Epithelial cell of proximal tubule (primary cell): Measurements from ENCODE around the gene PLAU. TPM values are rescaled to one million over a fixed set of nuclear protein-coding genes. Genes with fewer than 3 reads are reported as not detected.
"Not testable (repeated sequence)": the region's sequence is repeated elsewhere in the genome, so short reads cannot be mapped to it uniquely, and the experiment has no call there.

Experiments used
- DNase-seq: peaks from one replicate; pipeline ENCODE4 v3.0.0-alpha.2; 2011; ENCODE audit warnings: low read depth
- H3K4me3 ChIP-seq: 2 replicates; pipeline ENCODE4 v1.5.1; 2011; ENCODE audit warnings: low read depth, mild to moderate bottlenecking, low read length
- total RNA-seq: library from RNA; depleted of rRNA; stranded (reverse); fragments of >200 nt; gene quantifications from 2 replicates; pipeline ENCODE4 v1.2.3, GENCODE V29; 2015
- TF ChIP-seq, protein P1 (sequence below): conservative IDR thresholded peaks from 2 replicates; pipeline ENCODE4 v1.5.1; 2012; ENCODE audit warnings: low read depth, mild to moderate bottlenecking, low read length

The PLAU gene
- total RNA-seq, 1 donor from 2014 or later: 970 TPM

DNA sequence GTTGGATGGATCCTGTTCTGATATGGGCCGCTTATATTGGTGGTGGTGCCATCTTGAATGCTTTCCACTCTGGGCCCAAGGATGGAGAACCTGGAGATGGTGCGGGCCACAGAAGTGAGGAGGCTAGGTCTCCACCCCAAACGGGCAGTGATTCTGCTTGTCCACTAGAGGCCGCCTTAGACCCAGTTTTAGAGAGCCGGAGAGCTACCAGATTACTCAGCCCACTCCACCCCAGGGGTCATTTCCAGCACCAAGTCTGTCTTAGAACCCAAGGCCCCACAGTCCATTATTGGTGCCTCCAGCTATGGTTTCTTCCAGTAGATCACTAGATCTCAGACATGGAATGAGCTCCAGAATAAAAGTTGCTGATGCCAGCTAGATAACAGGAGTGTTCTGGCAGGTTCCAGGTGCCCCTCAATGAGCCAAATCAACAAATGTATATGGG lies 24.8 kb upstream of the PLAU start:
- TF ChIP-seq, protein P1, sequence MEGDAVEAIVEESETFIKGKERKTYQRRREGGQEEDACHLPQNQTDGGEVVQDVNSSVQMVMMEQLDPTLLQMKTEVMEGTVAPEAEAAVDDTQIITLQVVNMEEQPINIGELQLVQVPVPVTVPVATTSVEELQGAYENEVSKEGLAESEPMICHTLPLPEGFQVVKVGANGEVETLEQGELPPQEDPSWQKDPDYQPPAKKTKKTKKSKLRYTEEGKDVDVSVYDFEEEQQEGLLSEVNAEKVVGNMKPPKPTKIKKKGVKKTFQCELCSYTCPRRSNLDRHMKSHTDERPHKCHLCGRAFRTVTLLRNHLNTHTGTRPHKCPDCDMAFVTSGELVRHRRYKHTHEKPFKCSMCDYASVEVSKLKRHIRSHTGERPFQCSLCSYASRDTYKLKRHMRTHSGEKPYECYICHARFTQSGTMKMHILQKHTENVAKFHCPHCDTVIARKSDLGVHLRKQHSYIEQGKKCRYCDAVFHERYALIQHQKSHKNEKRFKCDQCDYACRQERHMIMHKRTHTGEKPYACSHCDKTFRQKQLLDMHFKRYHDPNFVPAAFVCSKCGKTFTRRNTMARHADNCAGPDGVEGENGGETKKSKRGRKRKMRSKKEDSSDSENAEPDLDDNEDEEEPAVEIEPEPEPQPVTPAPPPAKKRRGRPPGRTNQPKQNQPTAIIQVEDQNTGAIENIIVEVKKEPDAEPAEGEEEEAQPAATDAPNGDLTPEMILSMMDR: peak; percentile 92
- H3K4me3 ChIP-seq: no peak overlapping the region
- DNase-seq: no peak

DNA sequence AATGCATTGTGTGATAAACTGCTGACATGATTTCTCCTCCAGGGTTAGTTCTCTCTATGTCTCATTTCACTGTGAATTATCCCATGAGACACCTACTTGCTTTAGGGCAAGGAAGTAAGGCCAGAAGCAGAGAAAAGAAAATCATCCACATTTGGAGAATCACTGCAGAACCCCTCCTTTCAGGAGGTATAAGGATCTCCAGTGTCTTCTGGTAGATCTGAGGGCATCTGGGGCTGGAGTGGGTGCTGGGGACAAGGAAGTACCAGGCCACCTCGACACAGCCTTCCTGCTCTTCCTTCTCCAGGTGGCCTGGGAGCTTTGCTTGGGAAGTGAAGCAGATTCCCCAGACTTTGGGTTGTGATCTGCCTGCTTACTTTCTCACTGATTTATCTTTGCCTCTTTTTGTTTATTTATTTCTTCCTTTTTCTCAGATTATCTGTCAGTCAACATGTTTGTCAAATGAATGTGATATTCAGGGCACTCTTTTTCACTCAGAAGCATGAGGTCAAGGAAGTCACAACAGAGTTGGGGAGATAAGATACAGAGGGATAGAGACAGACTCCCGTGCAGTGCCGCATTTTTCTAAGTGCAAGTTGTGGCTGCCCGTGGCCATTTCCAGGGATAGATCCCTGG lies 24.2 kb upstream of the PLAU start:
- no peak for DNase-seq
- H3K4me3 ChIP-seq: no peak overlapping the region
- TF ChIP-seq, protein P1: no peak

DNA sequence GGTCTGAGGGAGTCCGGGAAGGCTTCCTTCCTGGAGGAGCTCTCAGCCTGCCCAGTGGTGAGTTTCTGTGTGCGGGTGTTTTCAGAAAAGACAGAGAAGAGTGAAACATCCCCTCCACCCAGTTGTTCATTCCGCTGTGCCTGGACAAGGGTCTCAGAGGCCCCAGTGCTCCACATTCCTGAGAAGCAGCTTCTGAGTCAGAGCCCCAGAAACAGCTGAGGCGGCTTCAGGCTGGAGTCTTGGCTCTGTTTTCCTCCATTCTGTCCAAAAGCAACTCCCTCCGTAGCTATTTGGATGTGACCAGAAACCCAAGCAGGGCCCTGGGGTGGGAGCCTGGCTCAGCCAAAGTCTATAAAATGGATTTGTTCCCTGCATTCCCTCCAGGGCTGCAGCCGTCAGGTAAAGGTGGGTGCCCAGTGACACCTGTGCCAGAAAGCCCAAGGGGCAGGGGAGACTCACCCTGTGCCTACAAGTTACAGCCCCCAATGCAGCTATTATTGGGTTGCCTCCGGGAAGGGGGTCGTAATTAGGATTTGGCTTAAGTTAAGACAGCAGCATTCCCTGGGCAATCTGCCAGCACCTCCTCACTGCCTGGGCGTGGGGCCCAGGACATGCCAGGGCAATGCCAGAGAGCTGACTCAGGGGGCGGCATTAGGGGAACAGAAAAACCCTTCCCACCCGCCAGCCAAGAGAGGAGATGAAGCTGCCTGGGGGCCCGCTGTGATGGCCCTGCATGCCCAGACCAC lies 23.5 kb upstream of the PLAU start:
- DNase-seq: peak; percentile 77
- H3K4me3 ChIP-seq: peak overlapping the region; percentile 38
- TF ChIP-seq, protein P1: no peak

DNA sequence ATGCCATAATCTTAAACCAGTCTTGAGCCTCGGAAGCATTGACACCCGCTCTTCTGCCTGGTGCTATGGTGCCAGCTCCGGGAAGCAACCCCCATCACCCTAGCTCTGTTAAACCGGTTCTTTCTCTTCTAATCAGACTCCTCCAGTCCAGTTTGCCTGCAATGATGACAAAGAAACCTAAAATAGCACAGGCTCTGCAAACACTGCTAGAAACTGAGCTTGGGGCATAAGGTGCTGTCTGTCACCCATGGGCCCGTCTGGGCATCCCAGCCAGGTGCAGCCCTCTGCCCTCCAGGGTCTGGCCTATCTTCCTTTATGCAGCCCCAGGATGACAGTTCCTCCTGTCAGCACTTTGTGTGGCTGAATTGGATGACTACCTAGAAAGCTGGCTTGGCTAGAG lies 22.4 kb upstream of the PLAU start:
- no peak overlapping the region for H3K4me3 ChIP-seq
- DNase-seq: no peak
- TF ChIP-seq, protein P1: no peak

DNA sequence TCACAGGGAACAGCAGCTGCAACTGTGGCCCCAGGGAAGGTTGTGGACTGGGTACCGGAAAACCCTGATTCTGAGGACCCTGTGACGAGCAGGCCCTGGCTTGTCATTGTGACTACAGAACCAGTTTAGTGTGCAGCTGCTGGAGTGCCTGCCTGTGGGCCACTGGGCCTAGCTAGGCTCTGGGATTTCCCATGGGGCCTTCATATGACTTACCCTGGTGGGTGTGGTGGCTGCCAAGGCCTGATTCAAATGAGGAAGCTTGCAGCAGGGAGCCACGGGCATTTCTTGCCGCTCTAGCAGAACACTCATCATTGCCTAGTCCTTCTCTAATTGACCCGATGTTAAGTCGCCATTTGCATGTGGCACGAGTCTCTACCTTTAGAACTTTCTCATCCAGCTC lies 21.9 kb upstream of the PLAU start:
- TF ChIP-seq, protein P1: no peak
- no peak overlapping the region for H3K4me3 ChIP-seq
- no peak for DNase-seq

DNA sequence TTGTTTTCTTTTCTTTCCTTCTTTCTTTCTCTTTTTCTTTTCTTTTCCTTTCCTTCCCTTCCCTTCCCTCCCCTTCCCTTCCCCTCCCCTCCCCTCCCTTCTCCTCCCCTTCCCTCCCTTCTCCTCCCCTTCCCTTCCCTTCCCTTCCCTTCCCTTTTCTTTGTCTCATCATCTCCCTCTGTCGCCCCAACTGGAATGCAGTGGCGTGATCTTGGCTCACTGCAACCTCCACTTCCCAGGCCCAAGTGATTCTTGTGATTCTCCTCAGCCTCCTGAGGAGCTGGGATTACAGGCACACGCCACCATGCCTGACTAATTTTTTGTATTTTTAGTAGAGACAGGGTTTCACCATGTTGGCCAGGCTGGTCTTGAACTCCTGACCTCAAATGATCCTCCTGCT lies 21.5 kb upstream of the PLAU start:
- H3K4me3 ChIP-seq, DNase-seq: not testable (repeated sequence)

DNA sequence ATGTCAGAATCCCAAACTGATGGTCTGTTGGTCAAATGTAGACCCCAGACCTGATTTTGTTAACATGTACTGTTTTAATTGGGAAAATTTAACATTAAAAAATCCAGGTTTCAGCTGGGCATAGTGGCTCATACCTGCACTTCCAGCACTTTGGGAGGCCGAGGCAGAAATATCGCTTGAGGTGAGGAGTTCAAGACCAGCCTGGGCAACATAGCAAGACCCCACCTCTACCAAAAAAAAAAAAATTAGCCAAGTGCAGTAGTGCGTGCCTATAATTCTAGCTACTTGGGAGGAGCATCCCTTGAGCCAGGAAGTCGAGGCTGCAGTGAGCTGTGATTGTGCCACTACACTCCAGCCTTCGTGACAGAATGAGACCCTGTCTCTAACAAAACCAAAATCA lies 20.7 kb upstream of the PLAU start:
- TF ChIP-seq, protein P1: no peak
- H3K4me3 ChIP-seq: no peak overlapping the region
- no peak for DNase-seq

DNA sequence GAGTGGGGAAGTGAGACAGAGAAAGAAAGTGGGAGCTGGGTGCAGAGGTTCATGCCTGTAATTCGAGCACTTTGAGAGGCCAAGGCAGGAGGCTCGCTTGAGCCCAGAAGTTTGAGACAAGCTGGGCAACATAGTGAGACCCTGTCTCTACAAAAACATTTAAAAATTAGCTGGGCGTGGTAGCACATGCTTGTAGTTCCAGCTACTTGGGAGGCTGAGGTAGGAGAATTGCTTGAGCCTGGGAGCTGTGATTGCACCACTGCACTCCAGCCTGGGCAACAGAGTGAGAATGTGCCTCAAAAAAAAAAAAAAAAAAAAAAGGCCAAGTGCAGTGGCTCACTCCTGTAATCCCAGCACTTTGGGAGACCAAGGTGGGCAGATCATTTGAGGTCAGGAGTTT lies 20.1 kb upstream of the PLAU start:
- not testable (repeated sequence) for H3K4me3 ChIP-seq, DNase-seq
